ENCODE results near the gene SHROOM3.

The SHROOM3 gene

DNA sequence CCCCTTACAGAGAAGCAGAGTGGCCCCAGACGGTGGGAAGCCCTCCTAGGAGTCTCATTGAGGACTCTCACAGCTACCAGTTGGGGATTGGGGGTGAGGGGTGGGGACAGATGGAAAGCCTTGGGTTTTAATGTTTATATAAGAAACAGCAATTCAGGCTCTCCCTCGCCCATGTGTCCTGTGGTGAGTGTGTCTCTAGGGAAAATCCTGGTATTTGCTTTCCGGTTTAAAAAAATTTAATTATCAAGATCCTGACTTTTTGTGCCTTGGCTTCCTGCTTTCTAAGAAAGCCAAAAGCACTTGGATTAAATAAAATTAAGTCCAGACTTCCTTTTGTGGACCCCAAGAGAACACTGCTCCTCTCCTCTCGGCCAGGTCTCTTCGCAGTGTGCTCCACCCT is 369.1 kb downstream of the SHROOM3 start:
- TF ChIP-seq FOXM1 (IDR thresholded peaks at IDR 0.05; ENCODE audit: borderline replicate concordance, low read depth): no peak
- no peak for TF ChIP-seq YY1 (IDR thresholded peaks at IDR 0.05; ENCODE audit: low read depth)
- no peak for TF ChIP-seq EP300 (IDR thresholded peaks at IDR 0.05; ENCODE audit: borderline replicate concordance)
- TF ChIP-seq ZBTB7A (IDR thresholded peaks at IDR 0.05; ENCODE audit: low read depth): no peak
- no peak for TF ChIP-seq TCF12 (IDR thresholded peaks at IDR 0.05; ENCODE audit: low read depth)
- no peak for TF ChIP-seq CREB1 (IDR thresholded peaks at IDR 0.05; ENCODE audit: low read depth)
- TF ChIP-seq EGR1 (IDR thresholded peaks at IDR 0.05): no peak
- TF ChIP-seq, protein P1, sequence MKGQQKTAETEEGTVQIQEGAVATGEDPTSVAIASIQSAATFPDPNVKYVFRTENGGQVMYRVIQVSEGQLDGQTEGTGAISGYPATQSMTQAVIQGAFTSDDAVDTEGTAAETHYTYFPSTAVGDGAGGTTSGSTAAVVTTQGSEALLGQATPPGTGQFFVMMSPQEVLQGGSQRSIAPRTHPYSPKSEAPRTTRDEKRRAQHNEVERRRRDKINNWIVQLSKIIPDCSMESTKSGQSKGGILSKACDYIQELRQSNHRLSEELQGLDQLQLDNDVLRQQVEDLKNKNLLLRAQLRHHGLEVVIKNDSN (IDR thresholded peaks at IDR 0.05): no peak
- no peak for TF ChIP-seq RAD21 (IDR thresholded peaks at IDR 0.05; ENCODE audit: low read depth)
- no peak for TF ChIP-seq TAF1 (IDR thresholded peaks at IDR 0.05; ENCODE audit: low read depth)
- no peak for TF ChIP-seq TEAD4 (IDR thresholded peaks at IDR 0.05)
- TF ChIP-seq CEBPB (IDR thresholded peaks at IDR 0.05): no peak
- no peak for TF ChIP-seq NFIC (IDR thresholded peaks at IDR 0.05)
- TF ChIP-seq, protein P2, sequence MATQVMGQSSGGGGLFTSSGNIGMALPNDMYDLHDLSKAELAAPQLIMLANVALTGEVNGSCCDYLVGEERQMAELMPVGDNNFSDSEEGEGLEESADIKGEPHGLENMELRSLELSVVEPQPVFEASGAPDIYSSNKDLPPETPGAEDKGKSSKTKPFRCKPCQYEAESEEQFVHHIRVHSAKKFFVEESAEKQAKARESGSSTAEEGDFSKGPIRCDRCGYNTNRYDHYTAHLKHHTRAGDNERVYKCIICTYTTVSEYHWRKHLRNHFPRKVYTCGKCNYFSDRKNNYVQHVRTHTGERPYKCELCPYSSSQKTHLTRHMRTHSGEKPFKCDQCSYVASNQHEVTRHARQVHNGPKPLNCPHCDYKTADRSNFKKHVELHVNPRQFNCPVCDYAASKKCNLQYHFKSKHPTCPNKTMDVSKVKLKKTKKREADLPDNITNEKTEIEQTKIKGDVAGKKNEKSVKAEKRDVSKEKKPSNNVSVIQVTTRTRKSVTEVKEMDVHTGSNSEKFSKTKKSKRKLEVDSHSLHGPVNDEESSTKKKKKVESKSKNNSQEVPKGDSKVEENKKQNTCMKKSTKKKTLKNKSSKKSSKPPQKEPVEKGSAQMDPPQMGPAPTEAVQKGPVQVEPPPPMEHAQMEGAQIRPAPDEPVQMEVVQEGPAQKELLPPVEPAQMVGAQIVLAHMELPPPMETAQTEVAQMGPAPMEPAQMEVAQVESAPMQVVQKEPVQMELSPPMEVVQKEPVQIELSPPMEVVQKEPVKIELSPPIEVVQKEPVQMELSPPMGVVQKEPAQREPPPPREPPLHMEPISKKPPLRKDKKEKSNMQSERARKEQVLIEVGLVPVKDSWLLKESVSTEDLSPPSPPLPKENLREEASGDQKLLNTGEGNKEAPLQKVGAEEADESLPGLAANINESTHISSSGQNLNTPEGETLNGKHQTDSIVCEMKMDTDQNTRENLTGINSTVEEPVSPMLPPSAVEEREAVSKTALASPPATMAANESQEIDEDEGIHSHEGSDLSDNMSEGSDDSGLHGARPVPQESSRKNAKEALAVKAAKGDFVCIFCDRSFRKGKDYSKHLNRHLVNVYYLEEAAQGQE (IDR thresholded peaks at IDR 0.05; ENCODE audit: low read depth): no peak
- TF ChIP-seq, protein P3, sequence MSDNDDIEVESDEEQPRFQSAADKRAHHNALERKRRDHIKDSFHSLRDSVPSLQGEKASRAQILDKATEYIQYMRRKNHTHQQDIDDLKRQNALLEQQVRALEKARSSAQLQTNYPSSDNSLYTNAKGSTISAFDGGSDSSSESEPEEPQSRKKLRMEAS (IDR thresholded peaks at IDR 0.05): no peak

DNA sequence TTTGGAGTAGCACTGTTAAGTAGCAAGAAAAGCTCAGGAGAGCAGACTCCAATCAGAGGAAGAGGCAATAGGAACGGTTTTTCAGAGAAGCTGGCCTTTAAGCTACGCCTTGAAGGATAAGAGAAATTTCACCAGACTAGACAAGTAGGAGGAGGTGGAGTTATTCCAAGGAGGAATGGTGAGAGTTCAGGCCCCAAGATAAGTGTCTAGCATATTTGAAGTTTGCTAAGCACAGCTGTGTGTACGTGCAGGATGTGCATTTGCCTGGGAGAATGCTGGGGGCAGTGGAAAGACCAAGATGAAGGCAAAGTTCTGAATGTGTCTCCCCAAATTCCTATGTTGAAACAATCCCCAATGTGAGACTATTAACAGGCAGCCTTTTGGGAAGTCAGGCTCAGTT is 371.3 kb downstream of the SHROOM3 start:
- no peak for TF ChIP-seq TAF1 (IDR thresholded peaks at IDR 0.05; ENCODE audit: low read depth)
- no peak for TF ChIP-seq CREB1 (IDR thresholded peaks at IDR 0.05; ENCODE audit: low read depth)
- TF ChIP-seq, protein P2 (IDR thresholded peaks at IDR 0.05; ENCODE audit: low read depth): no peak
- TF ChIP-seq EGR1 (IDR thresholded peaks at IDR 0.05): no peak

DNA sequence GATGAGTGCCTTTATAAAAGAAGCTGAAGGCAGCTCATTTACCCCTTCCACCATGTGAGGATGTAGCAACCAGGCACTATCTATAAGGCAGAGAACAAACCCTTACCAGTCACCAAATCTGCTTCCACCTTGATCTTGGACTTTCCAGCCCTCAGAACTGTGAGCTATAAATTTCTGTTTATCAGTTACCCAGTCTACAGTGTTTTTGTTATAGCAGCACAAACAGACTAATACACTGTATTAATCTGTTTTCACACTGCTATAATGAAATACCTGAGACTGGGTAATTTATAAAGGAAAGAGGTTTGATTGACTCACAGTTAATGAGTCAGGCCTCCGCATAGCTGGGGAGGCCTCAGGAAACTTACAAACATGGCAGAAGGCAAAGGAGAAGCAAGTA is 371.7 kb downstream of the SHROOM3 start:
- TF ChIP-seq NFIC (IDR thresholded peaks at IDR 0.05) (no peak), YY1 (IDR thresholded peaks at IDR 0.05; ENCODE audit: low read depth) (no peak), EP300 (IDR thresholded peaks at IDR 0.05; ENCODE audit: borderline replicate concordance) (no peak), FOXM1 (IDR thresholded peaks at IDR 0.05; ENCODE audit: borderline replicate concordance, low read depth) (no peak), TEAD4 (IDR thresholded peaks at IDR 0.05) (no peak), EGR1 (IDR thresholded peaks at IDR 0.05) (no peak), CEBPB (IDR thresholded peaks at IDR 0.05) (no peak), TCF12 (IDR thresholded peaks at IDR 0.05; ENCODE audit: low read depth) (no peak), RAD21 (IDR thresholded peaks at IDR 0.05; ENCODE audit: low read depth) (no peak), ZBTB7A (IDR thresholded peaks at IDR 0.05; ENCODE audit: low read depth) (no peak), CREB1 (IDR thresholded peaks at IDR 0.05; ENCODE audit: low read depth) (no peak), TAF1 (IDR thresholded peaks at IDR 0.05; ENCODE audit: low read depth) (no peak)
- TF ChIP-seq, protein P2 (IDR thresholded peaks at IDR 0.05; ENCODE audit: low read depth): no peak
- TF ChIP-seq, protein P1 (IDR thresholded peaks at IDR 0.05): no peak
- TF ChIP-seq, protein P3 (IDR thresholded peaks at IDR 0.05): no peak

DNA sequence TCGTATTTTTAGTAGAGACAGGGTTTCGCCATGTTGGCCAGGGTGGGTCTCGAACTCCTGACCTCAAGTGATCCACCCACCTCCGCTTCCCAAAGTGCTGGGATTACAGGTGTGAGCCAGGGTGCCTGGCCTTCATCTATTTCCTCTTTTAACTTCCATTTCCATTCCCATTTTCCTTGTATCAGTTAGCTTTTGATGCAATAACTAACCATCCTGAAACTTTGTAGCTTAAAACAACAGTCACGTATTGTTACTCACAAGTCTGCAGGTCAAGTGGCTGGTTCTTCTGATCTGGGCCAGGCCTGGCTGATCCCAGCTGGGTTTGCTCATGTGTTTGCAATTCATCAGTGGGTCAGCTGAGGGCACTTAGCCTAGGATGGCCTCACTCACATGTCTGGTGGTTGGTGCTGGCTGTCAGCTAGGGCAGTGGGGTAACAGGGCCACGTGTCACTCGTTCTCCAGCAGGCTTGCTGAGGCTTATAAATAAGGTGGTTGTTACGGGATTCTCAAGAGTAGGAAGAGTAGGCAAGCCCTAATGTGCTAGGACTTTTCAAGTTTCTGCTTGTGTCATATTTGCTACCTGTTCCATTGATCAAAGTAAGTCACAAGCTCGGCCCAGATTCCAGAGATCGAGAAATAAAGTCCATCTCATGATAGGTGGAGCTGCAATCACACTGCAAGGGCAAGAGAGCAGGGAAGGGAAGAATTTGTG is 374.7 kb downstream of the SHROOM3 start:
- TF ChIP-seq CEBPB (IDR thresholded peaks at IDR 0.05) (no peak), NFIC (IDR thresholded peaks at IDR 0.05) (no peak), ZBTB7A (IDR thresholded peaks at IDR 0.05; ENCODE audit: low read depth) (no peak), EGR1 (IDR thresholded peaks at IDR 0.05) (no peak), TEAD4 (IDR thresholded peaks at IDR 0.05) (no peak), TAF1 (IDR thresholded peaks at IDR 0.05; ENCODE audit: low read depth) (no peak), CREB1 (IDR thresholded peaks at IDR 0.05; ENCODE audit: low read depth) (no peak), TCF12 (IDR thresholded peaks at IDR 0.05; ENCODE audit: low read depth) (no peak), YY1 (IDR thresholded peaks at IDR 0.05; ENCODE audit: low read depth) (no peak)
- TF ChIP-seq, protein P3 (IDR thresholded peaks at IDR 0.05): no peak
- TF ChIP-seq, protein P2 (IDR thresholded peaks at IDR 0.05; ENCODE audit: low read depth): no peak
- TF ChIP-seq, protein P1 (IDR thresholded peaks at IDR 0.05): no peak

Measured in Ishikawa (cell line).